ENCODE measurements around the gene UFD1. TPM values are rescaled to one million over a fixed set of nuclear protein-coding genes. Genes with fewer than 3 reads are reported as not detected.

Gene UFD1
- total and polyA plus RNA-seq, 2 of the 4 experiments (the other 2 are of a cell fraction): 149 to 152 TPM

GRCh38 chr22:19467912-19468311 lies 11.1 kb downstream of the UFD1 start:
- H3K4me1 ChIP-seq (ENCODE audit: control insufficient read depth, insufficient read depth, low read length): peaks cover 8% of the 10 kb centered on the region; the same call in 1 of the 2 replicates
- CTCF ChIA-PET: no interaction called here
- H3K36me3 ChIP-seq (ENCODE audit: control insufficient read depth, insufficient read depth, low read length): peaks cover 78% of the 10 kb centered on the region
- H3K9me3 ChIP-seq (ENCODE audit: control insufficient read depth, insufficient read depth, low read length): no peaks in the 10 kb centered on the region
- peaks cover 19 to 46% of the 10 kb centered on the region in 2 experiments for H3K79me1 ChIP-seq (ENCODE audit: low read depth in 1 of 2, low read length in 2 of 2)
- H2AK9ac ChIP-seq (replicated peaks; ENCODE audit: low read depth, low read length, poor library complexity): no peak overlapping the region
- no peak overlapping the region for H2BK5ac ChIP-seq (ENCODE audit: low read depth, low read length, poor library complexity, severe bottlenecking)
- DNase-seq: no peak
- no peaks in the 10 kb centered on the region for H3K27me3 ChIP-seq (ENCODE audit: control insufficient read depth, insufficient read depth, low read length)
- in situ Hi-C loops (cut with MboI; ENCODE audit: low sequenced_read_pairs): no loop called here
- no peak overlapping the region for H3K4ac ChIP-seq (ENCODE audit: low read depth, low read length)
- H2BK20ac ChIP-seq (ENCODE audit: low read depth, low read length): no peak overlapping the region
- no peak overlapping the region for H3K4me3 ChIP-seq (ENCODE audit: insufficient read depth, low read depth, low read length)
- no peak overlapping the region for H3K56ac ChIP-seq (ENCODE audit: extremely low read depth, insufficient read depth, low read length)
- POLR2A ChIA-PET (ENCODE audit: unreplicated experiment): no interaction called here
- H4K8ac ChIP-seq (ENCODE audit: low read depth in 2 of 2, low read length in 2 of 2): no peak overlapping the region
- peaks cover 33% of the 10 kb centered on the region for H4K20me1 ChIP-seq (ENCODE audit: insufficient read depth, low read length)
- no peak overlapping the region for H2BK15ac ChIP-seq (ENCODE audit: low read depth, low read length)
- TF ChIP-seq USF2 (IDR thresholded peaks at IDR 0.05; ENCODE audit: low read depth, low read length) (no peak), RCOR1 (IDR thresholded peaks at IDR 0.05; ENCODE audit: insufficient replicate concordance, low read length) (no peak), FOS (IDR thresholded peaks at IDR 0.05; ENCODE audit: low read depth, low read length) (no peak), MXI1 (IDR thresholded peaks at IDR 0.05; ENCODE audit: borderline replicate concordance, low read depth, low read length) (no peak), MAZ (IDR thresholded peaks at IDR 0.05; ENCODE audit: borderline replicate concordance, low read depth, low read length) (no peak), MAFK (IDR thresholded peaks at IDR 0.05; ENCODE audit: low read depth, low read length) (no peak), POLR2A (IDR thresholded peaks at IDR 0.05; ENCODE audit: low read depth, low read length) (no peak), BHLHE40 (IDR thresholded peaks at IDR 0.05; ENCODE audit: low read depth, low read length) (no peak), NFE2L2 (IDR thresholded peaks at IDR 0.05; ENCODE audit: low read depth, low read length) (no peak), SMC3 (IDR thresholded peaks at IDR 0.05; ENCODE audit: low read depth, low read length) (no peak), CHD1 (IDR thresholded peaks at IDR 0.05; ENCODE audit: low read depth, low read length) (no peak), RFX5 (IDR thresholded peaks at IDR 0.05; ENCODE audit: low read depth, low read length) (no peak), CEBPB (IDR thresholded peaks at IDR 0.05; ENCODE audit: low read depth, low read length) (no peak)
- TF ChIP-seq, protein P1, sequence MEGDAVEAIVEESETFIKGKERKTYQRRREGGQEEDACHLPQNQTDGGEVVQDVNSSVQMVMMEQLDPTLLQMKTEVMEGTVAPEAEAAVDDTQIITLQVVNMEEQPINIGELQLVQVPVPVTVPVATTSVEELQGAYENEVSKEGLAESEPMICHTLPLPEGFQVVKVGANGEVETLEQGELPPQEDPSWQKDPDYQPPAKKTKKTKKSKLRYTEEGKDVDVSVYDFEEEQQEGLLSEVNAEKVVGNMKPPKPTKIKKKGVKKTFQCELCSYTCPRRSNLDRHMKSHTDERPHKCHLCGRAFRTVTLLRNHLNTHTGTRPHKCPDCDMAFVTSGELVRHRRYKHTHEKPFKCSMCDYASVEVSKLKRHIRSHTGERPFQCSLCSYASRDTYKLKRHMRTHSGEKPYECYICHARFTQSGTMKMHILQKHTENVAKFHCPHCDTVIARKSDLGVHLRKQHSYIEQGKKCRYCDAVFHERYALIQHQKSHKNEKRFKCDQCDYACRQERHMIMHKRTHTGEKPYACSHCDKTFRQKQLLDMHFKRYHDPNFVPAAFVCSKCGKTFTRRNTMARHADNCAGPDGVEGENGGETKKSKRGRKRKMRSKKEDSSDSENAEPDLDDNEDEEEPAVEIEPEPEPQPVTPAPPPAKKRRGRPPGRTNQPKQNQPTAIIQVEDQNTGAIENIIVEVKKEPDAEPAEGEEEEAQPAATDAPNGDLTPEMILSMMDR (conservative IDR thresholded peaks at IDR 0.05; ENCODE audit: low read depth, low read length): no peak
- TF ChIP-seq, protein P2, sequence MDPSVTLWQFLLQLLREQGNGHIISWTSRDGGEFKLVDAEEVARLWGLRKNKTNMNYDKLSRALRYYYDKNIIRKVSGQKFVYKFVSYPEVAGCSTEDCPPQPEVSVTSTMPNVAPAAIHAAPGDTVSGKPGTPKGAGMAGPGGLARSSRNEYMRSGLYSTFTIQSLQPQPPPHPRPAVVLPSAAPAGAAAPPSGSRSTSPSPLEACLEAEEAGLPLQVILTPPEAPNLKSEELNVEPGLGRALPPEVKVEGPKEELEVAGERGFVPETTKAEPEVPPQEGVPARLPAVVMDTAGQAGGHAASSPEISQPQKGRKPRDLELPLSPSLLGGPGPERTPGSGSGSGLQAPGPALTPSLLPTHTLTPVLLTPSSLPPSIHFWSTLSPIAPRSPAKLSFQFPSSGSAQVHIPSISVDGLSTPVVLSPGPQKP (IDR thresholded peaks at IDR 0.05; ENCODE audit: borderline replicate concordance, low read depth, low read length): no peak
- dilution Hi-C loops (cut with HindIII; ENCODE audit: low sequenced_read_pairs, unreplicated experiment): no loop called here
- H3K9me1 ChIP-seq (ENCODE audit: insufficient read depth, low read length): peaks cover 14% of the 10 kb centered on the region
- no peak overlapping the region for H4K91ac ChIP-seq (ENCODE audit: insufficient read depth, low read depth, low read length)
- no peak for ATAC-seq (ENCODE audit: low read depth)
- WGBS, 2 experiments (ENCODE audit: extremely low coverage in 2 of 2, insufficient read length in 1 of 2): no CpG with 5 or more reads among the region's 6 CpGs
- H2AFZ ChIP-seq (replicated peaks; ENCODE audit: low read length, poor library complexity): no peak overlapping the region
- no peak overlapping the region for H3K27ac ChIP-seq (ENCODE audit: insufficient read depth, low read length)
- no peak overlapping the region for H2BK120ac ChIP-seq (ENCODE audit: low read depth, low read length)
- H2AK5ac ChIP-seq (ENCODE audit: low read depth, low read length): no peak overlapping the region
- no peak overlapping the region for H3K23ac ChIP-seq (ENCODE audit: low read depth, low read length)
- BruUV-seq (replicated peaks): no TSS peak
- H3K4me2 ChIP-seq (ENCODE audit: low read depth, low read length): no peak overlapping the region
- H3K9ac ChIP-seq (ENCODE audit: low read depth, low read length): no peak overlapping the region
- no peak overlapping the region for H3K18ac ChIP-seq (ENCODE audit: low read depth, low read length)
- intact Hi-C loops (cut with micrococcal nuclease): no loop called here
- H4K5ac ChIP-seq (ENCODE audit: low read depth, low read length): no peak overlapping the region
- H3K14ac ChIP-seq (replicated peaks; ENCODE audit: low read depth, low read length): no peak overlapping the region
